Trophoblast cell (in vitro differentiated cells and primary cell): Measurements from ENCODE around the gene ADGRL1.

Experiments
- DNase-seq, 2 donors: peaks; one replicate each; pipeline ENCODE4 v3.0.0-alpha.2; 2016
- H2AFZ ChIP-seq: 2 replicates; pipeline ENCODE4 v1.6.1; 2013; ENCODE audit warnings: low read length, moderate library complexity, mild to moderate bottlenecking; ENCODE audit not compliant: insufficient read depth, poor library complexity
- H2AK5ac ChIP-seq: 2 replicates; pipeline ENCODE4 v1.6.1; 2013; ENCODE audit warnings: mild to moderate bottlenecking, low read length
- H2BK120ac ChIP-seq: 2 replicates; pipeline ENCODE4 v1.6.1; 2013; ENCODE audit warnings: low read length, mild to moderate bottlenecking, moderate library complexity; ENCODE audit not compliant: insufficient read depth, poor library complexity
- H2BK12ac ChIP-seq: 2 replicates; pipeline ENCODE4 v1.6.1; 2013; ENCODE audit warnings: mild to moderate bottlenecking, low read length, moderate library complexity
- H2BK5ac ChIP-seq: 2 replicates; pipeline ENCODE4 v1.6.1; 2013; ENCODE audit warnings: low read length, low read depth, moderate library complexity, mild to moderate bottlenecking; ENCODE audit not compliant: poor library complexity
- H3K14ac ChIP-seq: 2 replicates; pipeline ENCODE4 v1.6.1; 2013; ENCODE audit warnings: mild to moderate bottlenecking, low read length
- H3K18ac ChIP-seq: 2 replicates; pipeline ENCODE4 v1.6.1; 2013; ENCODE audit warnings: mild to moderate bottlenecking, low read length
- H3K23ac ChIP-seq: 2 replicates; pipeline ENCODE4 v1.6.1; 2013; ENCODE audit warnings: low read length
- H3K27ac ChIP-seq: 2 replicates; pipeline ENCODE4 v1.5.1; 2013; ENCODE audit warnings: low read depth, mild to moderate bottlenecking, inconsistent platforms, low read length, moderate library complexity
- H3K27me3 ChIP-seq: 2 replicates; pipeline ENCODE4 v1.6.1; 2013; ENCODE audit warnings: inconsistent platforms, mild to moderate bottlenecking, low read length, moderate library complexity; ENCODE audit not compliant: insufficient read depth
- H3K36me3 ChIP-seq, 2 experiments: 1 replicate in 1 of 2; 2 replicates in 1 of 2; pipeline ENCODE4 v1.6.1; 2013; ENCODE audit warnings: low read length in 2 of 2, mild to moderate bottlenecking in 2 of 2, moderate library complexity in 1 of 2; ENCODE audit not compliant: insufficient read depth in 2 of 2, control insufficient read depth in 1 of 2
- H3K4ac ChIP-seq: 2 replicates; pipeline ENCODE4 v1.6.1; 2013; ENCODE audit warnings: low read depth, mild to moderate bottlenecking, low read length, moderate library complexity
- H3K4me1 ChIP-seq, 2 experiments: 1 replicate in 1 of 2; 2 replicates in 1 of 2; pipeline ENCODE4 v1.6.1; 2013; ENCODE audit warnings: low read length in 2 of 2, mild to moderate bottlenecking in 2 of 2, moderate library complexity in 1 of 2; ENCODE audit not compliant: insufficient read depth in 2 of 2, control insufficient read depth in 1 of 2
- H3K4me2 ChIP-seq: 2 replicates; pipeline ENCODE4 v1.6.1; 2013; ENCODE audit warnings: inconsistent platforms, mild to moderate bottlenecking, low read length, moderate library complexity
- H3K4me3 ChIP-seq: 2 replicates; pipeline ENCODE4 v1.5.1; 2013; ENCODE audit warnings: mild to moderate bottlenecking, low read depth, low read length, inconsistent platforms
- H3K79me1 ChIP-seq: one replicate; pipeline ENCODE4 v1.6.1; 2013; ENCODE audit warnings: low read length
- H3K79me2 ChIP-seq: 2 replicates; pipeline ENCODE4 v1.6.1; 2013; ENCODE audit warnings: low read length, mild to moderate bottlenecking; ENCODE audit not compliant: control insufficient read depth, insufficient read depth, poor library complexity
- H3K9ac ChIP-seq: 2 replicates; pipeline ENCODE4 v1.6.1; 2013; ENCODE audit warnings: mild to moderate bottlenecking, low read length
- H3K9me3 ChIP-seq: 2 replicates; pipeline ENCODE4 v1.6.1; 2013; ENCODE audit warnings: low read depth, mild to moderate bottlenecking, control low read depth, inconsistent platforms, low read length; ENCODE audit not compliant: insufficient read depth
- H4K12ac ChIP-seq: 2 replicates; pipeline ENCODE4 v1.6.1; 2013; ENCODE audit warnings: low read depth, mild to moderate bottlenecking, low read length, moderate library complexity
- H4K8ac ChIP-seq: 2 replicates; pipeline ENCODE4 v1.6.1; 2013; ENCODE audit warnings: low read depth, mild to moderate bottlenecking, low read length, moderate library complexity
- H4K91ac ChIP-seq: one replicate; pipeline ENCODE4 v1.6.1; 2013; ENCODE audit warnings: low read depth, mild to moderate bottlenecking, low read length, moderate library complexity
- WGBS: extraction: QIAGEN DNeasy Blood & Tissue Kit; methylation state at CpG from one replicate; pipeline ENCODE4 v1.1.7; 2013; ENCODE audit warnings: missing lambda C conversion rate; ENCODE audit not compliant: insufficient read length, insufficient coverage; ENCODE audit errors: extremely low coverage; 5-methylcytosine and 5-hydroxymethylcytosine counted together

ADGRL1 gene

DNA sequence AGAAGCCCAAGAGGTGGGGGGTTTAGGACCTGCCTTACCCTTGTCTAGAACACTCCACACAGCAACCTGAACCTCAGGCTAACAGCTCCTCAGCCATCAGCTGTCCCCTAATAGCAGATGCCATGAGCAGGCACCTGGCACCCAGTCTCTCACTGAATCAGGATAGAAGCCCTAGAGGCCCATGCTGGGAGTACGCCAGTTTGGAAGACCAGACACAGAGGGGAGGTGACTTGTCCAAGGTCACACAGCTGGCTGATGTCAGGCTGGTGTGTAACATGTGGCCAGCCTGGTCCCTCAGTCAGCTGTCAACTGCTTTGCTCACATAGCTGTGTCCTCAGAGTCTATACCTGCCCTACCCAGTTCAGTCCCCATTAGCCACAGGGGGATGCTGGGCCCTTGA is 102.7 kb downstream of the ADGRL1 start:
- Histone ChIP-seq H3K4me1 (peaks cover 0 to 4% of the 10 kb centered on the region in 2 experiments), H2AFZ (no peak overlapping the region), H4K91ac (no peak overlapping the region), H3K14ac (no peak overlapping the region), H3K4me2 (no peak overlapping the region), H3K9me3 (peaks cover 2% of the 10 kb centered on the region), H2BK120ac (no peak overlapping the region), H4K8ac (no peak overlapping the region), H4K12ac (no peak overlapping the region), H2BK12ac (no peak overlapping the region), H3K79me1 (no peaks in the 10 kb centered on the region), H3K18ac (no peak overlapping the region), H3K36me3 (peaks cover 33 to 38% of the 10 kb centered on the region in 2 experiments), H3K4me3 (no peak overlapping the region), H2BK5ac (no peak overlapping the region), H2AK5ac (no peak overlapping the region), H3K27ac (no peak overlapping the region), H3K79me2 (no peaks in the 10 kb centered on the region), H3K23ac (no peak overlapping the region), H3K27me3 (no peaks in the 10 kb centered on the region), H3K4ac (no peak overlapping the region), H3K9ac (no peak overlapping the region)
- DNase-seq: no peak
- no CpG with 5 or more reads among the region's 1 CpG for WGBS

DNA sequence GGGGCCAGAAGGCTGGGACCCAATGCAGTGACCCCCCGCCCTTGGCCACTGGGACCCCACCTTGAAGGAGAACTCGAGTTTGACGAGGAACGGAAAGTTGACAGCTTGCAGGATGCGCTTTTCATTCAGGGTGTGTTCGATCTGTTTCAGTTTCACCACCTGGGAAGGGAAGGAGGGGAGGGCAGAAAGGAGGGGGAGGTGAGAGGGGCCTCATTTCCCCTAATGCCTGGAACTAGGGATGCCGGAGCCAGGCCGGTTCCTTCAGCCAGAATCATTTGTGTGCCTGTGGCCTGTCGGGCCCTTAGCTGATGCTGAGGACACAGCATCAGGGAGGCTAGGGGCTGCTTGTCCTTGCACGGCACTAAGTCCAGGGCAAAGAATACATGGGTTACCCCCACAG is 103.2 kb downstream of the ADGRL1 start:
- DNase-seq: no peak

DNA sequence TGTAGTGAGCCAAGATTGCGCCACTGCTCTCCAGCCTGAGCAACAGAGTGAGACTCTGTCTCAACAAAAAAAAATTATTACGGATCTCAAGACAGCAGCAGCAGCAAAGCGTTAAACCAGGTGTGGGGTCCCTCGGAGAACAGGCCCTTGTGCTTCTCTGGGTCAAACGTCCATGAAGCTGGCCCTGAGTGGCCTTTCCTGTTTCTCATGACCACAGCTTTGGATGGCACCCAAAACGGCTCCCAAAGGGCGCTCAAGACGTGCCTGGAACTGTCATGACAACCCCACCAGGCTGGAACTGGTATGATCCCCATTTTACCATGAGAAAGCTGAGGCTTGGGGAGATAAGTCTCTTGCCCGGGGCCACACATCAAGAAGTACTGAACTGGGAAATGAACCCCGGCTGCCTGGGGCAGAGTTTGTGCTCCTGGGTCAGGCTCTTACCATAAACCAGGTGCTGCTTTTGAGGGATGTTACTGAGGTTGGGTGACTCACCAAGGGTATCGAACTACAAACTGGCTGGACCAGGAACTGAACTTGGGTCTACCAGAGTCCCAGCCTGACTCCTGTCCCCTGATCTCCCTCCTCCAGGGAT is 103.8 kb downstream of the ADGRL1 start:
- Histone ChIP-seq H3K9me3 (peaks cover 2% of the 10 kb centered on the region), H2AK5ac (no peak overlapping the region), H3K4me1 (peaks cover 0 to 2% of the 10 kb centered on the region in 2 experiments), H4K12ac (no peak overlapping the region), H4K91ac (no peak overlapping the region), H2BK12ac (no peak overlapping the region), H3K4me2 (no peak overlapping the region), H3K79me1 (no peaks in the 10 kb centered on the region), H3K79me2 (no peaks in the 10 kb centered on the region), H2AFZ (no peak overlapping the region), H3K27ac (no peak overlapping the region), H3K23ac (no peak overlapping the region), H2BK5ac (no peak overlapping the region), H3K9ac (no peak overlapping the region), H3K18ac (no peak overlapping the region), H4K8ac (no peak overlapping the region), H3K4ac (no peak overlapping the region), H2BK120ac (no peak overlapping the region), H3K4me3 (no peak overlapping the region), H3K36me3 (peaks cover 39 to 42% of the 10 kb centered on the region in 2 experiments), H3K27me3 (no peaks in the 10 kb centered on the region), H3K14ac (no peak overlapping the region)
- DNase-seq: no peak
- WGBS: no CpG with 5 or more reads among the region's 11 CpGs

More for the DNA sequence above, 103.2 kb downstream of the ADGRL1 start:
- WGBS: no CpG with 5 or more reads among the region's 10 CpGs
- Histone ChIP-seq H3K4ac (no peak overlapping the region), H2BK120ac (no peak overlapping the region), H3K18ac (no peak overlapping the region), H2BK12ac (no peak overlapping the region), H3K36me3 (peaks cover 33 to 39% of the 10 kb centered on the region in 2 experiments), H2BK5ac (no peak overlapping the region), H3K23ac (no peak overlapping the region), H3K4me1 (peaks cover 0 to 2% of the 10 kb centered on the region in 2 experiments), H4K8ac (no peak overlapping the region), H2AK5ac (no peak overlapping the region), H4K91ac (no peak overlapping the region), H3K27ac (no peak overlapping the region), H3K4me3 (no peak overlapping the region), H3K79me2 (no peaks in the 10 kb centered on the region), H2AFZ (no peak overlapping the region), H3K9ac (no peak overlapping the region), H3K27me3 (no peaks in the 10 kb centered on the region), H3K4me2 (no peak overlapping the region), H3K14ac (no peak overlapping the region), H4K12ac (no peak overlapping the region), H3K9me3 (peaks cover 2% of the 10 kb centered on the region), H3K79me1 (no peaks in the 10 kb centered on the region)

DNA sequence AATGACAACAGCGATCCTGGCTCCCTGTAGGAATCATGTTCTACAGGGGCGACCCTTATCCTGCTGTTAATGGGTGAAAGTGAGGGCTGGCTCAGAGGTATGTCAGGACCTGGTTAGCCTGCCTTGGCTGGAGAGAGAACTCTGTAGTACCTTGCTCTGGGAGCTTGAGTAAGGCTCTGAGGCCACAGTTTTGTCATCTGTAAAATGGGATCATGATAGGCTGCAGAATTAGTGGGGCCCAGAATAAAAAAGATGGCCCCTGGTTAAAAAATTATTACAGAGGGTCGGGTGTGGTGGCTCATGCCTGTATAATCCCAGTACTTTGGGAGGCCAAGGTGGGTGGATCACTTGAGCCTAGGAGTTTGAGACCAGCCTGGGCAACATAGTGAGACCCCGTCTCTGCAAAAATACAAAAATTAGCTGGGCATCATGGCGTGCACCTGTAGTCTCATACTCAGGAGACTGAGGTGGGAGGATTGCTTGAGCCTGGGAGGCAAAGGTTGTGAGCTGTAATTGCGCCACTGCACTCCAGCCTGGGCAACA is 104.9 kb downstream of the ADGRL1 start:
- WGBS: no CpG with 5 or more reads among the region's 6 CpGs
- no peak overlapping the region for H4K91ac ChIP-seq
- no peak for DNase-seq

More for the DNA sequence above, 104.9 kb downstream of the ADGRL1 start:
- Histone ChIP-seq H3K14ac (no peak overlapping the region), H3K79me1 (no peaks in the 10 kb centered on the region), H3K79me2 (no peaks in the 10 kb centered on the region), H3K18ac (no peak overlapping the region), H2BK12ac (no peak overlapping the region), H3K4ac (no peak overlapping the region), H3K9me3 (peaks cover 2% of the 10 kb centered on the region), H3K27ac (no peak overlapping the region), H3K36me3 (peaks cover 42 to 45% of the 10 kb centered on the region in 2 experiments), H3K27me3 (no peaks in the 10 kb centered on the region), H2BK120ac (no peak overlapping the region), H4K12ac (no peak overlapping the region), H2AK5ac (no peak overlapping the region), H3K4me1 (peaks cover 0 to 2% of the 10 kb centered on the region in 2 experiments), H3K4me2 (no peak overlapping the region), H2AFZ (no peak overlapping the region), H3K23ac (no peak overlapping the region), H4K8ac (no peak overlapping the region), H3K9ac (no peak overlapping the region), H2BK5ac (no peak overlapping the region), H3K4me3 (no peak overlapping the region)
